PC-9 (cell line): ENCODE measurements around the gene CNKSR1. TPM values are rescaled to one million over a fixed set of nuclear protein-coding genes. Genes with fewer than 3 reads are reported as not detected.

Source experiments
- BruUV-seq: library from RNA; stranded (reverse); fragments of 400-500 nt; replicated peaks from 2 replicates; lab custom pipeline; 2021; lab: Mats Ljungman, UMichigan
- CTCF ChIA-PET: fragments of 300-600 bp; sonication (Branson Sonifier 250); formaldehyde crosslinking; loops from one replicate; lab custom pipeline; 2022; ENCODE audit warnings: antibody characterized with exemption; lab: Charles Lee
- POLR2A ChIA-PET: fragments of 300-600 bp; sonication (Branson Sonifier 250); formaldehyde crosslinking; loops from one replicate; lab custom pipeline; 2022; ENCODE audit warnings: antibody characterized with exemption; ENCODE audit not compliant: unreplicated experiment; lab: Charles Lee
- DNase-seq, 2 experiments: peaks; one replicate each; pipeline versions ENCODE4 v3.0.0 to v3.0.0-alpha.2; 2015 to 2022; ENCODE audit warnings: mixed read lengths in 1 of 2
- H2AFZ ChIP-seq: fragments of 200-600 bp; sonication (generic); 2 replicates; pipeline ENCODE4 v1.8.1; 2017; ENCODE audit warnings: antibody characterized with exemption
- H3F3A ChIP-seq: fragments of 200-600 bp; sonication (generic); 2 replicates; pipeline ENCODE4 v1.8.1; 2017; ENCODE audit warnings: antibody characterized with exemption, mild to moderate bottlenecking, low read depth; ENCODE audit not compliant: insufficient read depth
- H3K27ac ChIP-seq: fragments of 200-600 bp; sonication (generic); 2 replicates; pipeline ENCODE4 v1.6.1; 2016; ENCODE audit warnings: mixed run types
- H3K27me3 ChIP-seq: fragments of 200-600 bp; sonication (generic); 2 replicates; pipeline ENCODE4 v1.6.1; 2016; ENCODE audit warnings: low read depth, mixed run types; ENCODE audit not compliant: insufficient read depth
- H3K36me3 ChIP-seq: fragments of 200-600 bp; sonication (generic); 2 replicates; pipeline ENCODE4 v1.6.1; 2016; ENCODE audit warnings: low read depth, mixed run types
- H3K4me1 ChIP-seq: fragments of 200-600 bp; sonication (generic); replicated peaks from 2 replicates; pipeline ENCODE4 v1.6.1; 2016; ENCODE audit warnings: mixed run types; ENCODE audit not compliant: insufficient read depth
- H3K4me2 ChIP-seq: fragments of 200-600 bp; sonication (generic); 2 replicates; pipeline ENCODE4 v1.6.1; 2017; ENCODE audit warnings: mixed run types
- H3K4me3 ChIP-seq: fragments of 200-600 bp; sonication (generic); 2 replicates; pipeline ENCODE4 v1.6.1; 2016; ENCODE audit warnings: mixed run types
- H3K79me2 ChIP-seq: fragments of 200-600 bp; sonication (generic); 2 replicates; pipeline ENCODE4 v1.6.1; 2017; ENCODE audit warnings: low read depth, mixed run types
- H3K9me2 ChIP-seq: fragments of 200-600 bp; sonication (generic); 2 replicates; pipeline ENCODE4 v1.8.1; 2017; ENCODE audit warnings: mild to moderate bottlenecking; ENCODE audit not compliant: insufficient read depth
- H3K9me3 ChIP-seq: fragments of 200-600 bp; sonication (generic); 2 replicates; pipeline ENCODE4 v1.8.1; 2016; ENCODE audit warnings: low read depth; ENCODE audit not compliant: insufficient read depth
- H4K20me1 ChIP-seq: fragments of 200-600 bp; sonication (generic); 2 replicates; pipeline ENCODE4 v1.8.1; 2017; ENCODE audit not compliant: insufficient read depth
- CTCF ChIP-seq: fragments of 200-600 bp; sonication (generic); conservative IDR thresholded peaks from 2 replicates; pipeline ENCODE4 v1.6.1; 2017; ENCODE audit warnings: mixed run types, antibody characterized with exemption, mild to moderate bottlenecking, moderate library complexity
- EZH2 ChIP-seq: fragments of 200-600 bp; sonication (generic); IDR thresholded peaks from 2 replicates; pipeline ENCODE4 v1.8.0; 2017; ENCODE audit warnings: antibody characterized with exemption, low read depth
- intact Hi-C: fragments of 100-400 bp; cut with micrococcal nuclease; formaldehyde crosslinking; loops from one replicate; pipeline ENCODE4 v1.10.0; 2022; ENCODE audit not compliant: unreplicated experiment
- total RNA-seq: library from RNA; stranded (reverse); gene quantifications from 2 replicates; pipeline ENCODE4 v1.2.3, GENCODE V29; 2021

CNKSR1 gene
- total RNA-seq, 1 experiment from 2014 or later, result 33.4 TPM

DNA sequence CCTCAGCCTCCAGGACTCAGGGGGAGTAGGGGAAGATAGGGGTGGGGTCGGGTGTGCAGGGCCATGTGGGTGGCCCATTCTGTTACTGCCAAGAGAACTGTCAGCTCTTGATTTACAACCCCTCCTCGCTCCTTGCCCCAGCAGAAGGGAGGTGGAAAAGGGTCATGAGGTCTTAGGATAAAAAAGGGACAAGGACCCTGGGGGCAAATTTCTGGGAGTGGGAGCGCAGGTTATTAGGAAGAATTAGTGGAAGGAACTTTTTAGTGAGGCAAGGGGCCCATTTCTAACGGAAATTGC lies 17.6 kb upstream of the CNKSR1 start:
- Histone ChIP-seq H4K20me1 (no peaks in the 10 kb centered on the region), H3K4me2 (no peak overlapping the region), H3F3A (no peaks in the 10 kb centered on the region; the same call in 1 of the 2 replicates), H3K9me2 (no peaks in the 10 kb centered on the region), H3K36me3 (no peaks in the 10 kb centered on the region), H3K4me1 (peaks cover 3% of the 10 kb centered on the region; the same call in 1 of the 2 replicates), H3K27me3 (peaks cover 18% of the 10 kb centered on the region), H2AFZ (no peak overlapping the region), H3K4me3 (no peak overlapping the region), H3K27ac (no peak overlapping the region), H3K9me3 (no peaks in the 10 kb centered on the region), H3K79me2 (no peaks in the 10 kb centered on the region)
- CTCF ChIA-PET, result no interaction called here
- POLR2A ChIA-PET, result no interaction called here
- no peak for TF ChIP-seq CTCF
- no peak for TF ChIP-seq EZH2
- BruUV-seq, result no TSS peak
- DNase-seq, result no peak
- intact Hi-C loops, result loop anchor here (5.0 to 10.0 kb wide), 3 partner anchors 52 to 265 kb away; no protein-coding TSS in a partner anchor

DNA sequence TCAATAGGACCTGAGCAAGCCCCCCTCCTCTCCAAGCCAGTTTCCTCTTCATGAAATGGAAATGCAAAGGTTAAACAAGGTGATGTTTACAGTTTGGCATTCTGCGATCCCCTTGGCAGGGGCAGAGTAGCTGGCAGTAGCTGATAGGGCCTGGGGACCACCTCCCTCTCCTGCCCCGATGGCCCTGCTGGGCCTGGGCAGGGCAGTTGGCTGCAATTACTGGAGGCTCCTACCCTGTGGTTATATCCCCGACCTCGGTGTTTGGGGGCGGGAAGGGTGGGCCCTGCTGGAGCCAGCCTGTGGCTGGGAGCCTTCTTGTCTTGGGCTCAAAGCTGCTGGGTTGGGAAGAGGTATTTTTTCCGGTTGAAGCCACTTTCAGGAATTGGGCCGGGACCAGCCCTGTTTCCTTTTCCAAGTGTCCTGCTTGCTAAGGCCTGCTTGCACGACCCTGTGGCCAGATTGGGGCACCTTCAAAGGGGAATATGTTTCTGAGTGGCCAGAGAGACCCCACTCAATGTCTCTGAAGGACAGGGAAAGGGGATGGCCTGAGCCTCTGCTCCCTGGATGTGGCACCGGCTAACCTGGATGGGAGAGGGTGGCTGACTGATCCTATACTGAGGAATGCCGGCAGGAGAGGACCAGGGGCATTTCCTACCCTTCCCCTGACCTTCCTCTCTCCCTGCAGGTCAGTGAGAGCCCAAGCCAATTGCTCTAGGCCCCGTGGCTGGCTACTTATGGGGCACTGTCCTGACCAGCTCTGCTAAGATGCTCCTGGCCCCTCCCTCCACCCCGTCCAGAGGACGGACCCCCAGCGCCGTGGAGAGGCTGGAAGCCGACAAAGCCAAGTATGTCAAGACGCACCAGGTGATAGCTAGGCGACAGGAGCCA lies 16.5 kb upstream of the CNKSR1 start:
- H3K79me2 ChIP-seq, result no peaks in the 10 kb centered on the region
- no peak overlapping the region for H3K27ac ChIP-seq
- ChIA-PET CTCF (no interaction called here), POLR2A (interaction anchor here (0.7 kb wide), 1 partner anchor 144 kb away, joined by 7 read pairs; no protein-coding TSS in a partner anchor)
- no peak for DNase-seq
- no peak overlapping the region for H2AFZ ChIP-seq
- intact Hi-C loops, result loop anchor here (5.0 to 10.0 kb wide), 3 partner anchors 53 to 266 kb away; no protein-coding TSS in a partner anchor
- H3F3A ChIP-seq, result no peaks in the 10 kb centered on the region; the same call in 1 of the 2 replicates
- no peaks in the 10 kb centered on the region for H3K9me2 ChIP-seq
- H3K4me2 ChIP-seq, result peak overlapping the region; percentile 90; the same call in 1 of the 2 replicates
- no peaks in the 10 kb centered on the region for H3K36me3 ChIP-seq
- no peaks in the 10 kb centered on the region for H3K9me3 ChIP-seq
- TF ChIP-seq CTCF, result no peak
- TF ChIP-seq EZH2, result no peak
- peaks cover 18% of the 10 kb centered on the region for H3K27me3 ChIP-seq
- no TSS peak for BruUV-seq
- no peak overlapping the region for H3K4me3 ChIP-seq
- no peaks in the 10 kb centered on the region for H4K20me1 ChIP-seq
- H3K4me1 ChIP-seq, result peaks cover 3% of the 10 kb centered on the region; the same call in 1 of the 2 replicates

- POLR2A ChIA-PET, result interaction anchor here (0.7 kb wide), 1 partner anchor 35 kb away, joined by 3 read pairs; no protein-coding TSS in a partner anchor
- TF ChIP-seq CTCF, result no peak
- no peak for TF ChIP-seq EZH2
- peak in 1 of 2 experiments; percentile 70 for DNase-seq
- H3K36me3 ChIP-seq, result no peaks in the 10 kb centered on the region
- H3K9me3 ChIP-seq, result no peaks in the 10 kb centered on the region
- H3K27me3 ChIP-seq, result peaks cover 18% of the 10 kb centered on the region
- no peaks in the 10 kb centered on the region for H4K20me1 ChIP-seq
- peak overlapping the region; percentile 90 for H3K4me2 ChIP-seq
- CTCF ChIA-PET, result no interaction called here
- no peaks in the 10 kb centered on the region for H3K9me2 ChIP-seq
- H3K4me1 ChIP-seq, result peaks cover 3% of the 10 kb centered on the region; the same call in 1 of the 2 replicates
- H3K79me2 ChIP-seq, result no peaks in the 10 kb centered on the region
- peak overlapping the region; percentile 80 for H2AFZ ChIP-seq
- intact Hi-C loops, result loop anchor here (5.0 to 10.0 kb wide), 3 partner anchors 54 to 267 kb away; no protein-coding TSS in a partner anchor
- BruUV-seq, result no TSS peak
- H3K4me3 ChIP-seq, result peak overlapping the region; percentile 56; the same call in 1 of the 2 replicates
- no peaks in the 10 kb centered on the region; the same call in 1 of the 2 replicates for H3F3A ChIP-seq
- H3K27ac ChIP-seq, result no peak overlapping the region
Measured at GRCh38 chr1:26161415-26162219, 15.7 kb upstream of the CNKSR1 start.
